ENCODE results near the gene USP10. TPM values are rescaled to one million over a fixed set of nuclear protein-coding genes. Genes with fewer than 3 reads are reported as not detected.

Gene USP10
- total RNA-seq, 2 experiments from 2014 or later, result 99.3 to 106 TPM

DNA sequence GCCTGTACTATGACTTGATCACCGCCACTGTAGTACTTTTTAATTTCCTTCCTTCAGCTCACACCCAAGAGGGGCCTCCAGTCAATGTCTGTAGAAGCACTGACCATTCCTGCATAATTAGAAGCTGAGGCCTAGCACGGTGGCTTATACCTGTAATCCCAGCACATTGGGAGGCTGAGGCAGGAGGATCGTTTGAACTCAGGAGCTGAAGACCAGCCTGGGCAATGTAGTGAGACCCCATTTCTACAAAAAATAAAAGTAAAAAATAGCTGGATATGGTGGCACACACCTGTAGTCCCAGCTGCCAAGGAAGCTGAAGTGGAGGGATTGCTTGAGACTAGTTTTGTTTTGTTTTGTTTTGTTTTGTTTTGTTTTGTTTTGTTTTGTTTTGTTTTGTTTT lies 45.6 kb upstream of the USP10 start:
- peaks cover 93% of the 10 kb centered on the region for H3K36me3 Mint-ChIP-seq (ENCODE audit: low read depth)
- peak overlapping the region; percentile 78 for H3K27ac Mint-ChIP-seq

GRCh38 chr16:84654998-84655397 lies 44.8 kb upstream of the USP10 start:
- no peak overlapping the region for H3K4me3 ChIP-seq (ENCODE audit: low read length)
- Mint-ChIP-seq H3K36me3 (ENCODE audit: low read depth) (peaks cover 93% of the 10 kb centered on the region), H3K9me3 (no peaks in the 10 kb centered on the region), H3K27ac (peak overlapping the region; percentile 15), H3K4me1 (ENCODE audit: low read depth) (peaks cover 71% of the 10 kb centered on the region), H3K4me3 (no peak overlapping the region), H3K27me3 (no peaks in the 10 kb centered on the region)
- H3K27ac ChIP-seq (ENCODE audit: low read depth in 1 of 2, low read length in 2 of 2), result no peak overlapping the region
- ATAC-seq (ENCODE audit: poor library complexity) (no peak), DNase-seq (no peak)
- peaks cover 0 to 5% of the 10 kb centered on the region in 2 experiments for H3K9me3 ChIP-seq (ENCODE audit: control insufficient read depth in 1 of 2, insufficient read depth in 1 of 2, low read length in 2 of 2)
- intact Hi-C loops (cut with DNase I, micrococcal nuclease), result no loop called here
- peaks cover 69% of the 10 kb centered on the region for H3K36me3 ChIP-seq (ENCODE audit: insufficient read depth, low read length)
- no peak for TF ChIP-seq CTCF (IDR thresholded peaks at IDR 0.05)
- CTCF ChIA-PET, result interaction anchor here (2.4 kb wide), 1 partner anchor 17 kb away, joined by 9 read pairs; no protein-coding TSS in a partner anchor
- H3K4me1 ChIP-seq (ENCODE audit: insufficient read depth, low read length), result peaks cover 72% of the 10 kb centered on the region
- POLR2A ChIA-PET, result no interaction called here
- no peaks in the 10 kb centered on the region for H3K27me3 ChIP-seq (ENCODE audit: control insufficient read depth in 1 of 2, insufficient read depth in 2 of 2, low read length in 2 of 2)

More for the DNA sequence above, 45.6 kb upstream of the USP10 start:
- Histone ChIP-seq H3K27ac (ENCODE audit: low read depth in 1 of 2, low read length in 2 of 2) (no peak overlapping the region), H3K36me3 (ENCODE audit: insufficient read depth, low read length) (peaks cover 63% of the 10 kb centered on the region), H3K27me3 (ENCODE audit: control insufficient read depth in 1 of 2, insufficient read depth in 2 of 2, low read length in 2 of 2) (no peaks in the 10 kb centered on the region), H3K4me1 (ENCODE audit: insufficient read depth, low read length) (peaks cover 79% of the 10 kb centered on the region), H3K9me3 (ENCODE audit: control insufficient read depth in 1 of 2, insufficient read depth in 1 of 2, low read length in 2 of 2) (peaks cover 0 to 5% of the 10 kb centered on the region in 2 experiments), H3K4me3 (ENCODE audit: low read length) (no peak overlapping the region)
- DNase-seq (no peak), ATAC-seq (ENCODE audit: poor library complexity) (no peak)
- ChIA-PET CTCF (interaction anchor here (0.6 to 2.4 kb wide), 2 partner anchors 18 to 542 kb away, joined by 4 to 9 read pairs; no protein-coding TSS in a partner anchor), POLR2A (no interaction called here)
- peaks cover 75% of the 10 kb centered on the region for H3K4me1 Mint-ChIP-seq (ENCODE audit: low read depth)
- no peaks in the 10 kb centered on the region for H3K27me3 Mint-ChIP-seq
- intact Hi-C loops (cut with DNase I, micrococcal nuclease), result no loop called here
- peak overlapping the region; percentile 63 for H3K4me3 Mint-ChIP-seq
- no peak for TF ChIP-seq CTCF (IDR thresholded peaks at IDR 0.05)
- no peaks in the 10 kb centered on the region for H3K9me3 Mint-ChIP-seq

GRCh38 chr16:84656649-84657048 lies 43.2 kb upstream of the USP10 start:
- no peaks in the 10 kb centered on the region for H3K27me3 ChIP-seq (ENCODE audit: control insufficient read depth in 1 of 2, insufficient read depth in 2 of 2, low read length in 2 of 2)
- Mint-ChIP-seq H3K4me1 (ENCODE audit: low read depth) (peaks cover 55% of the 10 kb centered on the region), H3K27me3 (no peaks in the 10 kb centered on the region), H3K9me3 (no peaks in the 10 kb centered on the region), H3K36me3 (ENCODE audit: low read depth) (peaks cover 93% of the 10 kb centered on the region), H3K4me3 (peak overlapping the region; percentile 20), H3K27ac (peak overlapping the region; percentile 47)
- DNase-seq (peak in 1 of 14 experiments; percentile 16), ATAC-seq (ENCODE audit: poor library complexity) (peak; percentile 28)
- intact Hi-C loops (cut with DNase I, micrococcal nuclease), result no loop called here
- peaks cover 75% of the 10 kb centered on the region for H3K36me3 ChIP-seq (ENCODE audit: insufficient read depth, low read length)
- H3K27ac ChIP-seq (ENCODE audit: low read depth in 1 of 2, low read length in 2 of 2), result no peak overlapping the region
- CTCF ChIA-PET, result interaction anchor here (1.0 kb wide), 1 partner anchor 70 kb away, joined by 3 read pairs; no protein-coding TSS in a partner anchor
- POLR2A ChIA-PET, result interaction anchor here (1.1 to 1.4 kb wide), 2 partner anchors 9 to 13 kb away, joined by 3 to 4 read pairs; partner anchors contain the start of gene KLHL36
- no peak for TF ChIP-seq CTCF (IDR thresholded peaks at IDR 0.05)
- H3K9me3 ChIP-seq (ENCODE audit: control insufficient read depth in 1 of 2, insufficient read depth in 1 of 2, low read length in 2 of 2), result peaks cover 0 to 5% of the 10 kb centered on the region in 2 experiments
- peaks cover 67% of the 10 kb centered on the region for H3K4me1 ChIP-seq (ENCODE audit: insufficient read depth, low read length)
- no peak overlapping the region for H3K4me3 ChIP-seq (ENCODE audit: low read length)
